ENCODE measurements around the gene GPX7.

The GPX7 gene

DNA sequence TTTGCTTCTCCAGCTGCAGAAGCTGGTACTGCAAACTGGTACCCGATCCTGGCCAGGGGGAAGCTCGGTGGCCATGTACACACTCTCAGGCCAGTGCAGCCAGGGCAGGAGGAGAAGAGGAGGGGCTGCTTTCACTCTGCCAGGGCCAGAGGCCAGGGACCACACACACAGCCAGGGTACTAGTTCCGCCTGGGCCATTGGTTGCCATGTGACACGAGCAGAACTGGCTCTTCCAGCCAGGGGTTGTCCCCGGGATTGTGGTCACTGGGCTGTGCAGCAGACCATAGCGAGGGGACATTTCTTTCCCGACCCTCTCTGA, 27.1 kb downstream of the GPX7 start:
- DNase-seq (ENCODE audit: low read depth), result no peak

DNA sequence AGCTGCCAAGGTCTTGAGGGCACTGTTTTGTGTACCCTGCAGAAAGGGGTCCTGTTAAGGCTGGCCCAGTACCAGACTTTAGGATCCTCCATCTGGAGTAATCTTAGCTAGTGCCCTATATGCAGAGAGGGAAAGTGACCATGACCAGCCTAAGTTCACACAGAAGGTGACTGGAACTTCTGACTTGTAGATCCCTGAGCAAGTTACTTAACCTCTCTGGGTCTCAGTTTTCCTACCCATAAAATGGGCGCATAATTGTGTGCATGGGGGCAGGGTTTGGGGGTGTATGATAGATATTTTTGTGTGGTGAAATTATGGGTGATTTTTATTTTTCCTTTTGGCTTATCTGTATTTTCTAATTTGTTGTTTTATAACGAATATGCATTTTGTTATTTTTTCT, 27.5 kb downstream of the GPX7 start:
- no peak for DNase-seq (ENCODE audit: low read depth)

DNA sequence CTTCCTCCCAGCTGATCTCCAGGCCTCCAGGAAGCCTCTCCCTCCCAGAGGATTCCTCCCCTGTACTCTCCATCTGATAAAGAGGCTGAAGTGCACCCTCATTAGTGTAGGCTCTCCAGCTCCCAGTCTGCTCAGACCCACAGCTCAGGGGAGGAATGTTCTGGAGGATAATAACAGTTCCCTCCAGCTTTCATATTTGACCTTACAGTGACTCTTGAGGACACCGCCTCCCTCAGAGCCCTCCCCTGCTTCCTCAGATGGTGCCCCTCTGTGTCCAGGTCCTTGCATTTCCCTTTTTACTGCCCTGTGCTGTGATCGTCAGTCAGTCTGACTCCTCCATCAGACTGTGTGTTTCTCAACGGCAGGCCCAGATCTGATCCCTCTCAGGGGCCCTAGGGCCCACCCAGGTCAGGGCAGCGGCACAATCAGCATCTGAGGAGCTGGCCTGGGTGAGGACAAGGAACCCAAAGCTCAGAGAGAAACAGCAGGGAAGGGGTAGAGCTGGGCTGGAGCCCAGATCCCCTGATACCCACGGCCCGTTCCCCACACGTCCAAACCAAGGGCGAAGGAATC, 29.7 kb downstream of the GPX7 start:
- no peak for DNase-seq (ENCODE audit: low read depth)

DNA sequence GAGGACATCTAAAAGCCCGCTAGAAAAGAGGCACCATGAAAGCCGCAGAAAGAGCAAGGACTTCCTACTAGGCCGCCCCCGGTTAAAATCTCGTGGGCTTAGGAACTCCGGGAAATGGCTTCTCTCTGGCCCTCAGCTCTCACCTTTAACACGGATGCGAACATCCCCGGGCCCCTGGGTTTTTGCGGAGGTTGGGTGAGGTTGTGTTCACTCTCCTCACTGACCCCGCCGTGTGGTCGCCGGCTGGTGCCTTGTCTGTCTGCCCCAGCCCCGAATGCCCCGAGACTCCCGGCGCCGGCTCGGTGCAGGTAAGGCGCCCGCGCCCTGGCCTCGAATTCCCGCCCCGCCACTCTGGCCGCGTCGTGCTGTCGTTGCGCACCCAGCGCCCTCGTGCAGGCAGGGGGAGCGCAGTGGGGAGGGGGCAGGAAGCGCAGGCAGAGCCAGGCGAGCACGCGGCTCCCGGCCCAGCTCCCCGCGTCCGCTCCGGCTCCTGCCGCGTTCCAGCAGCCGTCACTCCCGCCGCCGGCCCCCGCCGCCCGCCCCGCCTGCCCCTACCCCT, 30.6 kb downstream of the GPX7 start, which contains the start of gene SHISAL2A:
Gene SHISAL2A, plus strand, starts transcription at position 437 of the 559 bp plus-strand sequence. CDS start 326 bp downstream, outside the sequence.
- DNase-seq (ENCODE audit: low read depth), result no peak

DNA sequence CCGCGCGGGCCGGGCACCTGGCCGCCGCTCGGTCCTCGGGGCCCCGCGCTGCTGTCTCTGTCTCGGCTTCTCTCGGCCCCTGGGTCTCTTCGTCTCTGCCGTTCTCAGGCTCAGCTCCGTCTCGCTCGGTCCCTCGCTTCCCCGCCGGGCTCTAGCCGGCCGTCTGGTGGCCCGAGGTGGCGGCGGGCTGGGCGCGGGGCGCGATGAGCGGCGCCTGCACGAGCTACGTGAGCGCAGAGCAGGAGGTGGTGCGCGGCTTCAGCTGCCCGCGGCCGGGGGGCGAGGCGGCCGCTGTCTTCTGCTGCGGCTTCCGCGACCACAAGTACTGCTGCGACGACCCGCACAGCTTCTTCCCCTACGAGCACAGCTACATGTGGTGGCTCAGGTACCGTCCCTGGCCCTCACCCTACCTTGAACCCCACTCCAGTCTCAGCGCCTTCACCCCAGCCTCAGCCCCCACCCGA, 31.2 kb downstream of the GPX7 start:
- DNase-seq (ENCODE audit: low read depth), result no peak

DNA sequence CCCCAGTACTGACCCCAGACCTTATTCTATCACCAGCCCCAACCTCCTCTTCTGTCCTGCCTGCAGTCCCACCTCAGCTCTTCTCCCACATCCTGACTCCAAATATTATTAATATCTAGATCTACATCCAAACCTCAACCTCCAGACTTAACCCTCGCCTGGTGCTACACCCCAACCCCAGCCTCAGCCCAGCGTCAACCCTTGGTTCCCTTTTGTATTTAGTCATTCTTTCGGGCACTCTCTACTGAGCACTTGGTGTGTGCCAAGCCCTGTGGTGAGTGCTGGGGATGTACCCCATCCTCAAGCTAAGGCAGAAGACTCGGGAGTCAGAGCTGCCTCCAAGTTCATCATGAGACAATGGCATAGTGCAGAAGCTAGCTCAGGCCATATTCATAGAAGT, 31.9 kb downstream of the GPX7 start:
- no peak for DNase-seq (ENCODE audit: low read depth)

DNA sequence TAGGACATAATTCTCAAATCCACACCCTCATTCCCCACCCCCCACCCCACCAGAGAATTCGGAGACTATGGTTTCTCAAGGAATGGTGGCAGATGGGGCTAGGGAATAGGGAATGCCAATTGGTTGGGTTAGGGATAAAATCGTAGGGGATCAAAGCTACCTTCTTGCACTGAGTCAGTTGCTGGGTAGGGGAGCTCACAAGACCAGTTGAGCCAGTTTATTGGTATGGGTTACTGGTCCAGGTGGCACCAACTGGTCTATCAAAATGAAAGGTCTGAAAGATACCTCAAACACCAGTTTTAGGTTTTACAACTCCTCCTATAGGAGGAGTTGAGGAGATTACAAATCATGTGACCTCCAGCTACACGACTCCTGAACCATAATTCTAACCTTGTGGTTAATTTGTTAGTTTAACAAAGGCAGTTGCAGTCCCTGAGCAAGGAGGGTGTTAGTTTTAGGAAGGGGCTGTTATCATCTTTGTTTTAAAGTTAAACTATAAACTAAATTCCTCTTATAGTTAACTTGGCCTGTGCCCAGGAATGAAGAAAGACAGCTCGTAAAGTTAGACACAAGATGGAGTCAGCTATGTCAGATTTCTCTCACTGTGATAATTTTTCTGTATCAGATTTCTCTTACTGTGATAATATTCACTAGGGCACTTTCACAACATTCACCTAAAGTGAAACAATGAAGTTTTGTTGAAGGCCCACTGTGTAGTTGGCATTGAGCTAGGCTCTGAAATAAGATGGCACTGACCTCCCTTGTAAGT, 33.3 kb downstream of the GPX7 start:
- DNase-seq (ENCODE audit: low read depth), result no peak

DNA sequence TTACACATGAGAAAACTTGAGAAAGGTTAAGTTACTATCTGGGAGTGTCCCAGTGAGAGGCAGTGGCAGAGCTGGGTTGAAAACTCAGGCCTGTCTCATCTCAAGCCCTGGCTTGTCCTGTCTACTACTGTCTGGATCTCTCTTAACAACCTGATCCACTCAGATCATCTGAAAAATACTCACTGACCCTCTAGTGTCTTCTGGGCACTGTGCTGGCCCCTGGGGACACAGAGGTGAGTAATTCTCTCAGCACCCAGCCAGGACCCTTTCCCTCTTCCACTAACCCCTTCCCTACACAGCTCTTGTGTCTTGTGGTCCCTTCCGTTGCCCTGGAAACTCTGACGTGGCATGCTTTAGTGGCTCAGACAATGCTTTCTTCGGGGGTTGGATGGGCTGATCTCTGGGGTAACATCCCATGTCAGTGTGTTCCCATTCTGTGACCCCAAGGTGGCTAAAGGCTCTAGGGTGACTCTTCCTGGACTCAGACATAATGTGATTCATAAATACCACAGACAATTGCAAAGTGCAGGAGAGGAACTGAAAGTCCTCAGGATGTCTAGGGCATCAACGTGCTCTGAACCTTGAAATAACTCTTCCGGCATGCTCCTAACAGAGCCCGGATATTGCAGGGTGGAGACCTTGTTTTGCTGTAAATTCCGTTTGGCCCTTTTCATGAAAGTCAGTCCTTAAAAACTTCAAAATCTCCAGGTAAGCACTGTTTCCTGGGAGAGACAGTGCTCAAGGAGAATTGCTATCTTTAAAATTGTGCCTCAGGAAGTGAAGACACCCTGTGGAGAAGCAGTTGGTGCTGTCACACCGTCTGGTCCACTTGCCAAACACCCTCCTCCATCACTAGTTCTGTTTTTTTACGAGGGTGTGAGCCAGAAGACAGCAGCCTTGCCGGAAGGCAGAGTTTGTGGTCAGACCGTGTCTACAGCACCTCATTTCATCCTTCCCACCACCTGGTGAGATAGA, 34.8 kb downstream of the GPX7 start:
- DNase-seq (ENCODE audit: low read depth), result no peak

DNA sequence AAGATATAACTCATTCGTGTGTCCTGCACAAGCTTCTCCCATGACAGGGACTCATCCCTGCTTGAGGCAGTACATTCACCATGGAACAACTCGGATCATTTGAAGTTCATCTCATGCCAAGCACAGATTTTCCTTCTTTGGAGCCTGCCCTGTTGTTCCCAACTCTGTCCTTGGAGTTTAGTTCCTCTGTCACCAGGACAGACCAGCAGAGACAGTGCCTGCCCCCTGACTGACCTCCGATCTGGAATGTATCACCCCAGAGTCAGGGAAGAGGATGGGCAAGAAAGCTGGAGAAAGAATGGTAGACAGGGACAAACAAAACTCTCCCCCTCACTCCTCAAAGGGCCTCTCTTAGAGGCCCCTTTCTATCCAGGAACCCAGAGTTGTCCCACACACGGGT, 35.8 kb downstream of the GPX7 start:
- no peak for DNase-seq (ENCODE audit: low read depth)

DNA sequence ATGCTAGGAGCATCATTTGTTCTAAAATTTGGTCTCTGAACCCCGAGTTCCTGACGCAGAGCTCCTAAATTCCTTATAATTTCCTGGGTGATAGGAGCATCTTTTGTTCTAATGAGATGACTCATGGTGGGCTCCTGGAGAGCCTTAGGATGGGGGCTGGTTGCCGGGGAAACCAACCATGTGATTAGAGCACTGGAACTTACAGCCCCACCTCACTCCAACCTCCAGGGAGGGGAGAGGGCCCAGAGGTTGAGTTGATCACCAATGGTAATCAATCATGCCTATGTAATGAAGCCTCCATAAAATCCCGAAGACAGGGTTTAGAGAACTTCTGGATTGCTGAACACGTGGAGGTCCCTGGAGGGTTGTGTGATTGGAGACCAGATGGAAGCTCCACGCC, 38.5 kb downstream of the GPX7 start:
- no peak for DNase-seq (ENCODE audit: low read depth)

DNA sequence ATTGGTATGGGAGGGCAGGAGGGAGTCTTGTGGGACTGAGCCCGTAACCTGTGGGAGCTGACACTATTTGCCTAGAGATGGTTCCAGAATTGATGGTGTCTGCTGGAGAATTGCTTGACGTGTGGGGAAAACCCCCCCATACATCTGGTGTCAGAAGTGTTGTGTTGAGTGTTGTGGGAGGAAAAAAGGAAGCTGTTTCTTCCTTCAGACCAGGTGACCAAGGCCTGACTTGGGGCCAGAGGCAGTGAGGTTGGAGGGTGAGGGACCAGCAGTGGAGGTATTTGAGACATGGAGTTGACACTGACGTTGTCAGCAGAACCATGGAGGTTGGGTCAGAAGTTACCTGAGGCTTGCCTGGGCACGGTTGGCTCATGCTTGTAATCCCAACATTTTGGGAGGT, 39.1 kb downstream of the GPX7 start:
- DNase-seq (ENCODE audit: low read depth), result no peak

DNA sequence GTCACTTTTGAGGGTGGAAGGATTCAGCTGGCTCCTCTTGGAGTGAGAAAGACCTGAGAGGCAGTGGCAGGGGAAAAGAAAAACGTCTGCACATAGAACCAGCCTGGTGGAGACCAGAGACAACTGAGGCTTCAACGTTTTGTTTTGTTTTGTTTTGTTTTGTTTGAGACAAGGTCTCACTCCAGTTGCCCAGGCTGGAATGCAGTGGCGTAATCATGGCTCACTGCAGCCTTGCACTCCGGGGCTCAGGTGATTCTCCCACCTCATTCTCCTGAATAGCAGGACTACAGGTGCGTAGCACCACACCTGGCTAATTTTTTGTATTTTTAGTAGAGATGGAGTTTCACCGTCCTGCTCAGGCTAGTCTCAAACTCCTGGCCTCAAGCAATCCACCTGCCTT, 43.1 kb downstream of the GPX7 start:
- DNase-seq (ENCODE audit: low read depth), result no peak

DNA sequence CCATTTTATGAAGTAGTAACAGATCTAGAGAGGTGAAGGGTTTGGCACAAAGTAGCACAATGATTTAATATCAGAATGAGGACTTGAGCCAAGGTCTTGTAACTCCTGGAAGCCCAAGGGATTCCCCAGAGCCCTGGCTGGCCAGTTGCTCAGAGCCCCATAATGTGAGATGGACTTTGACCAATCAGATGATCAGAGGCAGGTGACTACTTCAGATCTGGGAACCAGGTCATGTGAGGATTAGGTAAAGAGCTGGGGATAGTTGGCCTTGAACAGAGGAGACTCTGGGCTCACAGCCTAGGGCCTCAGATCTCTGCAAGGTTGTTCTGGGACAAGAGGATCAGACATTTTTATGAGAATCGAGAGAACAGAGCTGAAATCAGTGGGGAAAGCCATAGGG, 49.7 kb downstream of the GPX7 start:
- DNase-seq (ENCODE audit: low read depth), result no peak

DNA sequence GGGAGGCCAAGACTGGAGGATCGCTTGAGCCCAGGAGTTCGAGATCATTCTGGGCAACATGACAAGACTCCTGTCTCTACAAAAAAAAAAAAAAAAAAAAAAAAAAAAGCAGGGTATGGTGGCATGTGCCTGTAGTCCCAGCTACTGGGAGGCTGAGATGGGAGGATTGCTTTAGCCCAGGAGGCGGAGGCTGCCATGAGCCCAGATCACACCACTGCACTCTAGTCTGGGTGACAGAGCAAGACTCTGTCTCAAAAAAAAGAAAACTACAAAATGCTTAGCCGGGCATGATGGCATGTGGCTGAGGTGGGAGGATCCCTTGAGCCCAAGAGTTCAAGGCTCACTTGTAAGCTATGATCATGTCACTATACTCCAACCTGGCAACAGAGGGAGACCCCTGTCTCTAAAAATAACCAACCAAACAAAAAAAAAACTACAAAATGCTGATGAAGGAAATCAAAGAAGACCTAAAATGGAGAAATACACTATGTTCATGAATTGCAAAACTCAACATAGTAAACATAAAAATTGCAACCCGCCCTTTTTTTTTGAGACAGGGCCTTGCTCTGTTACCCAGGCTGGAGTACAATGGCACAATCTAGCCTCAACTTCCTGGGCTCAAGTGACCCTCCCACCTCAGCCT, 51.2 kb downstream of the GPX7 start:
- no peak for DNase-seq (ENCODE audit: low read depth)

DNA sequence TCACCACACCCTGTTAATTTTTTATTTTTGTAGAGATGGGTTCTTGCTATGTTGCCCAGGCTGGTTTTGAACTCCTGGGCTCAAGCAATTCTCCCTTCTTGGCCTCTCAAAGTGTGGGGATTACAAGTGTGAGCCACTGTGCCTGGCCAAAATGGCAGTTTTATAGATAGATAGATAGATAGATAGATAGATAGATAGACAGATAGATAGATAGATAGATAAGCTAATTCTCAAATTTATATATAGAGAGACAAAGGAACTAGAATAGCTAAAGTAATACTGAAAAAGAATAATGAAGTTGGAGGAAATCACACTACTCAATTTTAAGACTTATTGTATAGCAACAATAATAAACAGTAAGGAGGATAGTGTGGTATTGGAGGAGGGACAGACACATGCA, 51.9 kb downstream of the GPX7 start:
- no peak for DNase-seq (ENCODE audit: low read depth)

DNA sequence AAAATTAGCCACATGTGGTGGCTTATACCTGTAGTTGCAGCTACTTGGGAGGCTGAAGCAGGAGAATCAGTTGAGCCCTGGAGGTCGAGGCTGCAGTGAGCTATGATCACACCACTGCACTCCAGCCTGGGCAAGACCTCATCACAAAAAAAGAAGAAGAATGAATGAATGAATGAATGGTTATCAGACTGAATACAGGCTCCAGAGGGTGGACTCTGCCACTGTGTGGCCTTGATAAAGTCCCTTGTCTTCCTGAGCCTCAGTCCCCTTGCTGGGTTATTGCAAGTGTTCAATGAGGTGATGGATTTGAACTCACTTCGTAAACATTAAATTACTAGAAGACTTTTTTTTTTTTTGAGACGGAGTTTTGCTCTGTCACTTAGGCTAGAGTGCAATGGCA, 55.5 kb downstream of the GPX7 start:
- no peak for DNase-seq (ENCODE audit: low read depth)
